AG10803 (cell line): ENCODE results near the gene CACNA1S.

Experiments used
- DNase-seq: peaks from one replicate; pipeline ENCODE4 v3.0.0; 2010; ENCODE audit warnings: low read depth
- H3K4me3 ChIP-seq: 2 replicates; pipeline ENCODE4 v1.5.1; 2011; ENCODE audit warnings: mild to moderate bottlenecking, low read length, control low read depth
- CTCF ChIP-seq: conservative IDR thresholded peaks from 2 replicates; pipeline ENCODE4 v1.5.1; 2011; ENCODE audit warnings: mild to moderate bottlenecking, low read length, control low read depth, inconsistent platforms

The CACNA1S gene

GRCh38 chr1:201068976-201069375 lies 43.2 kb downstream of the CACNA1S start:
- no peak for DNase-seq
- no peak overlapping the region for H3K4me3 ChIP-seq
- TF ChIP-seq CTCF = no peak

- no peak for TF ChIP-seq CTCF
- DNase-seq = no peak
Measured at GRCh38 chr1:201066986-201067385, 45.2 kb downstream of the CACNA1S start.

GRCh38 chr1:201065686-201066085 lies 46.5 kb downstream of the CACNA1S start:
- no peak for TF ChIP-seq CTCF
- H3K4me3 ChIP-seq = no peak overlapping the region
- no peak for DNase-seq

More at GRCh38 chr1:201066986-201067385, 45.2 kb downstream of the CACNA1S start:
- H3K4me3 ChIP-seq = no peak overlapping the region

- DNase-seq = no peak
- H3K4me3 ChIP-seq = no peak overlapping the region
- TF ChIP-seq CTCF = no peak
Measured at GRCh38 chr1:201064806-201065205, 47.4 kb downstream of the CACNA1S start.

DNA sequence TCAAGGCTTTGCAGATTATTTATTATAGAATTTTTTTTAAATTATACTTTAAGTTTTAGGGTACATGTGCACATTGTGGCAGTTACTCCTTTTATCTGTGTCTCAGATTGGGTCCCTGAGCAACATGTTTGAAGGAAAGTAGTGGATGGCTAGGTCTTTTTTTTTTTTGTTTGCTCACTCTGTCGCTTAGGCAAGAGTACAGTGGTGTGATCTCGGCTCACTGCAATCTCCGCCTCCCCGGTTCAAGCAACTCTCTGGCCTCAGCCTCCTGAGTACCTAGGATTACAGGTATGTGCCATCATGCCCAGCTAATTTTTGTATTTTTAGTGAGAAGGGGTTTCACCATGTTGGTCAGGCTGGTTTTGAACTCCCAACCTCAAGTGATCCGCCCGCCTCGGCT lies 49.1 kb downstream of the CACNA1S start:
- no peak overlapping the region for H3K4me3 ChIP-seq
- TF ChIP-seq CTCF = no peak
- no peak for DNase-seq

- no peak overlapping the region for H3K4me3 ChIP-seq
- DNase-seq = no peak
- TF ChIP-seq CTCF = no peak
Measured at GRCh38 chr1:201062511-201063091, 49.6 kb downstream of the CACNA1S start.

DNA sequence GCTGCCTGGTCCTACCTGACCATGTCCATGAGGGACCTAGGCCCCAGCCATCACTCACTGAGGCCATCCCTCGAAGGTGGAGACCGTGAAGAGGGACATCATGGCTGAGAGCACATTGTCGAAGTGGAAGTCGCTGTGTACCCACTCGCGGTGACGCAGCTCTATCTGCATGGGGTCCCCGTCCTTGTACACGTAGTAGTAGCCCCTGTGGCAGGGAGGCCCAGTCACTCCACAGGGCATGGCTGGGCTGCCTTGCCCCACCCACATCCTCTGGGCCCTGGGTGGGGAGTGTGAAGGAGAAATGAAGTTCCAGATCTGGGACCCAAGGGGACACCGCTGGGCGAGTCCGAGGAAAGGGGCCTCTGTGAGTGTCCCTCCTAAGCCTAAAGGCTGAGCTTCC lies 50.3 kb downstream of the CACNA1S start:
- DNase-seq = no peak
- TF ChIP-seq CTCF = no peak
- no peak overlapping the region for H3K4me3 ChIP-seq
